ENCODE measurements around the gene LGR4. TPM values are rescaled to one million over a fixed set of nuclear protein-coding genes. Genes with fewer than 3 reads are reported as not detected.
A peak's percentile ranks its signal among the peaks of the same experiment; 100 is the strongest.

The LGR4 gene
- total and polyA plus RNA-seq, 9 of the 15 experiments (the other 6 are each of a cell fraction or from before 2014, with no cell fraction given), result 0.94 to 10.1 (median 5.8) TPM

DNA sequence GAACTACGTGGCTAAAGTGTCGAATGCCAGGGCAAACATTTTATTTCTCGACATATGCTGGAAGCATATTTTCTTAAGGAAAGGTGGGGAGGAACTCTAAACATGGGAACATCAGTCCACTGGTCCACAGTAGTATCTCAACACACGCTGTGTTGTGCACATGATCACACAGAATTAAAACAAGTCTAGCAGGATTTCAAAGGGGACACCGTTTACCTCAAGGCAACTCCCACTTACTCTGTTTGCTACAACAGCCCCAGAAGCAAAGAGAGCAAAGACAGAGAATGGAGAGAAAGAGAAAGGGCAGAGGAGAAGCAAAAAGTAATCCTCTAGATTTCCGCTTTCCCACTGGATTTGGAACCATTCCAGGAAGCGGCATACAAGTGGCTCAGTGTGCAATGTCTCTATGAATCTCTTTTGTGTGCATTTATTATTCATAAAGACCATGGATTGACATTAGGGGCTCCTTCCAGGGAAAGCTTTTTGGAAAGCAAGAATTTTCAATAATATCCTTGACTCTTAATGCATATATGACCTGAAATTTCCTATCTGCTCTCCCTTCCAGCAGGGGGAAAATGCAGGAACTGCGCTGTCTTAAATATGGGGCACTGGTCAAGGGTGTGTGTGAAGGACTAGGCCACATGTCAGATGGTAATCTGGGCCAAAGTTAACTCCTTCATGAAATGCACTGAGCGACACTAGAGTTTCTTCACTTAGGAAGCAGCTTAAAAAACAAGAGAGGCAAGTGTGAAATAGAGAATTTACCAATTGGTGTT lies 74.8 kb downstream of the LGR4 start (continued):
- TF ChIP-seq, protein P1, sequence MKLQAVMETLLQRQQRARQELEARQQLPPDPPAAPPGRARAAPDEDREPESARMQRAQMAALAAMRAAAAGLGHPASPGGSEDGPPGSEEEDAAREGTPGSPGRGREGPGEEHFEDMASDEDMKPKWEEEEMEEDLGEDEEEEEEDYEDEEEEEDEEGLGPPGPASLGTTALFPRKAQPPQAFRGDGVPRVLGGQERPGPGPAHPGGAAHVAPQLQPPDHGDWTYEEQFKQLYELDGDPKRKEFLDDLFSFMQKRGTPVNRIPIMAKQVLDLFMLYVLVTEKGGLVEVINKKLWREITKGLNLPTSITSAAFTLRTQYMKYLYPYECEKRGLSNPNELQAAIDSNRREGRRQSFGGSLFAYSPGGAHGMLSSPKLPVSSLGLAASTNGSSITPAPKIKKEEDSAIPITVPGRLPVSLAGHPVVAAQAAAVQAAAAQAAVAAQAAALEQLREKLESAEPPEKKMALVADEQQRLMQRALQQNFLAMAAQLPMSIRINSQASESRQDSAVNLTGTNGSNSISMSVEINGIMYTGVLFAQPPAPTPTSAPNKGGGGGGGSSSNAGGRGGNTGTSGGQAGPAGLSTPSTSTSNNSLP (IDR thresholded peaks at IDR 0.05; ENCODE audit: borderline replicate concordance, low read depth, low read length), result no peak
- TF ChIP-seq E2F3 (CRISPR knock-in tag; IDR thresholded peaks at IDR 0.05), result no peak
- TF ChIP-seq ZNF232 (CRISPR knock-in tag; IDR thresholded peaks at IDR 0.05), result no peak
- TF ChIP-seq EZH2 (IDR thresholded peaks at IDR 0.05; ENCODE audit: borderline replicate concordance, low read depth, low read length), result no peak
- no peak for TF ChIP-seq ZNF12 (CRISPR knock-in tag; IDR thresholded peaks at IDR 0.05)
- TF ChIP-seq NFE2 (IDR thresholded peaks at IDR 0.05; ENCODE audit: low read depth), result no peak
- no peak for TF ChIP-seq NR2C2 (CRISPR knock-in tag; IDR thresholded peaks at IDR 0.05)
- TF ChIP-seq NR2C2 (tag; IDR thresholded peaks at IDR 0.05), result no peak
- no peak for TF ChIP-seq STAT5B (CRISPR knock-in tag; IDR thresholded peaks at IDR 0.05)
- no peak for TF ChIP-seq PHB (CRISPR knock-in tag; IDR thresholded peaks at IDR 0.05)
- no peak for TF ChIP-seq ZFP36 (IDR thresholded peaks at IDR 0.05; ENCODE audit: low read depth, low read length, partially characterized antibody)
- TF ChIP-seq SPI1 (IDR thresholded peaks at IDR 0.05; ENCODE audit: borderline replicate concordance, low read depth, low read length), result no peak
- TF ChIP-seq ZNF79 (CRISPR knock-in tag; IDR thresholded peaks at IDR 0.05; ENCODE audit: low read depth), result 0 out of 2 replicates have a peak, but pooled peaks have one; percentile 42
- no peak for TF ChIP-seq SLC30A9 (CRISPR knock-in tag; IDR thresholded peaks at IDR 0.05)
- TF ChIP-seq, protein P2, sequence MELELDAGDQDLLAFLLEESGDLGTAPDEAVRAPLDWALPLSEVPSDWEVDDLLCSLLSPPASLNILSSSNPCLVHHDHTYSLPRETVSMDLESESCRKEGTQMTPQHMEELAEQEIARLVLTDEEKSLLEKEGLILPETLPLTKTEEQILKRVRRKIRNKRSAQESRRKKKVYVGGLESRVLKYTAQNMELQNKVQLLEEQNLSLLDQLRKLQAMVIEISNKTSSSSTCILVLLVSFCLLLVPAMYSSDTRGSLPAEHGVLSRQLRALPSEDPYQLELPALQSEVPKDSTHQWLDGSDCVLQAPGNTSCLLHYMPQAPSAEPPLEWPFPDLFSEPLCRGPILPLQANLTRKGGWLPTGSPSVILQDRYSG (tag; conservative IDR thresholded peaks at IDR 0.05; ENCODE audit: low read depth), result 0 out of 2 replicates have a peak, but pooled peaks have one; percentile 17
- TF ChIP-seq, protein P3, sequence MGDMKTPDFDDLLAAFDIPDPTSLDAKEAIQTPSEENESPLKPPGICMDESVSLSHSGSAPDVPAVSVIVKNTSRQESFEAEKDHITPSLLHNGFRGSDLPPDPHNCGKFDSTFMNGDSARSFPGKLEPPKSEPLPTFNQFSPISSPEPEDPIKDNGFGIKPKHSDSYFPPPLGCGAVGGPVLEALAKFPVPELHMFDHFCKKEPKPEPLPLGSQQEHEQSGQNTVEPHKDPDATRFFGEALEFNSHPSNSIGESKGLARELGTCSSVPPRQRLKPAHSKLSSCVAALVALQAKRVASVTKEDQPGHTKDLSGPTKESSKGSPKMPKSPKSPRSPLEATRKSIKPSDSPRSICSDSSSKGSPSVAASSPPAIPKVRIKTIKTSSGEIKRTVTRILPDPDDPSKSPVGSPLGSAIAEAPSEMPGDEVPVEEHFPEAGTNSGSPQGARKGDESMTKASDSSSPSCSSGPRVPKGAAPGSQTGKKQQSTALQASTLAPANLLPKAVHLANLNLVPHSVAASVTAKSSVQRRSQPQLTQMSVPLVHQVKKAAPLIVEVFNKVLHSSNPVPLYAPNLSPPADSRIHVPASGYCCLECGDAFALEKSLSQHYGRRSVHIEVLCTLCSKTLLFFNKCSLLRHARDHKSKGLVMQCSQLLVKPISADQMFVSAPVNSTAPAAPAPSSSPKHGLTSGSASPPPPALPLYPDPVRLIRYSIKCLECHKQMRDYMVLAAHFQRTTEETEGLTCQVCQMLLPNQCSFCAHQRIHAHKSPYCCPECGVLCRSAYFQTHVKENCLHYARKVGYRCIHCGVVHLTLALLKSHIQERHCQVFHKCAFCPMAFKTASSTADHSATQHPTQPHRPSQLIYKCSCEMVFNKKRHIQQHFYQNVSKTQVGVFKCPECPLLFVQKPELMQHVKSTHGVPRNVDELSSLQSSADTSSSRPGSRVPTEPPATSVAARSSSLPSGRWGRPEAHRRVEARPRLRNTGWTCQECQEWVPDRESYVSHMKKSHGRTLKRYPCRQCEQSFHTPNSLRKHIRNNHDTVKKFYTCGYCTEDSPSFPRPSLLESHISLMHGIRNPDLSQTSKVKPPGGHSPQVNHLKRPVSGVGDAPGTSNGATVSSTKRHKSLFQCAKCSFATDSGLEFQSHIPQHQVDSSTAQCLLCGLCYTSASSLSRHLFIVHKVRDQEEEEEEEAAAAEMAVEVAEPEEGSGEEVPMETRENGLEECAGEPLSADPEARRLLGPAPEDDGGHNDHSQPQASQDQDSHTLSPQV (IDR thresholded peaks at IDR 0.05), result peak; percentile 80
- TF ChIP-seq ZNF41 (CRISPR knock-in tag; conservative IDR thresholded peaks at IDR 0.05), result no peak
- no peak for TF ChIP-seq SMARCA5 (IDR thresholded peaks at IDR 0.05)
- TF ChIP-seq, protein P4, sequence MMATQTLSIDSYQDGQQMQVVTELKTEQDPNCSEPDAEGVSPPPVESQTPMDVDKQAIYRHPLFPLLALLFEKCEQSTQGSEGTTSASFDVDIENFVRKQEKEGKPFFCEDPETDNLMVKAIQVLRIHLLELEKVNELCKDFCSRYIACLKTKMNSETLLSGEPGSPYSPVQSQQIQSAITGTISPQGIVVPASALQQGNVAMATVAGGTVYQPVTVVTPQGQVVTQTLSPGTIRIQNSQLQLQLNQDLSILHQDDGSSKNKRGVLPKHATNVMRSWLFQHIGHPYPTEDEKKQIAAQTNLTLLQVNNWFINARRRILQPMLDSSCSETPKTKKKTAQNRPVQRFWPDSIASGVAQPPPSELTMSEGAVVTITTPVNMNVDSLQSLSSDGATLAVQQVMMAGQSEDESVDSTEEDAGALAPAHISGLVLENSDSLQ (IDR thresholded peaks at IDR 0.05), result 0 out of 2 replicates have a peak, but pooled peaks have one; percentile 15
- no peak for TF ChIP-seq ZNF197 (CRISPR knock-in tag; IDR thresholded peaks at IDR 0.05; ENCODE audit: low read depth)
